Measurements from ENCODE around the gene C9orf78. TPM values are rescaled to one million over a fixed set of nuclear protein-coding genes. Genes with fewer than 3 reads are reported as not detected.

The C9orf78 gene
- total RNA-seq, 6 donors from 2014 or later: 17.8 to 66.6 (median 36.5) TPM

- 85 to 90% methylated on average over 11 of the region's 11 CpGs for WGBS, 2 donors
- Histone ChIP-seq H3K4me1 (no peaks in the 10 kb centered on the region), H3K27me3 (no peaks in the 10 kb centered on the region), H3K27ac (no peak overlapping the region), H3K4me3 (no peak overlapping the region), H3K36me3 (peaks cover 11 to 80% (median 44%) of the 10 kb centered on the region in 4 donors), H3K9me3 (no peaks in the 10 kb centered on the region)
- DNase-seq (no peak), ATAC-seq (ENCODE audit: low FRiP score in 2 of 2) (peak in 1 of 2 donors; percentile 39)
- TF ChIP-seq, protein P1, sequence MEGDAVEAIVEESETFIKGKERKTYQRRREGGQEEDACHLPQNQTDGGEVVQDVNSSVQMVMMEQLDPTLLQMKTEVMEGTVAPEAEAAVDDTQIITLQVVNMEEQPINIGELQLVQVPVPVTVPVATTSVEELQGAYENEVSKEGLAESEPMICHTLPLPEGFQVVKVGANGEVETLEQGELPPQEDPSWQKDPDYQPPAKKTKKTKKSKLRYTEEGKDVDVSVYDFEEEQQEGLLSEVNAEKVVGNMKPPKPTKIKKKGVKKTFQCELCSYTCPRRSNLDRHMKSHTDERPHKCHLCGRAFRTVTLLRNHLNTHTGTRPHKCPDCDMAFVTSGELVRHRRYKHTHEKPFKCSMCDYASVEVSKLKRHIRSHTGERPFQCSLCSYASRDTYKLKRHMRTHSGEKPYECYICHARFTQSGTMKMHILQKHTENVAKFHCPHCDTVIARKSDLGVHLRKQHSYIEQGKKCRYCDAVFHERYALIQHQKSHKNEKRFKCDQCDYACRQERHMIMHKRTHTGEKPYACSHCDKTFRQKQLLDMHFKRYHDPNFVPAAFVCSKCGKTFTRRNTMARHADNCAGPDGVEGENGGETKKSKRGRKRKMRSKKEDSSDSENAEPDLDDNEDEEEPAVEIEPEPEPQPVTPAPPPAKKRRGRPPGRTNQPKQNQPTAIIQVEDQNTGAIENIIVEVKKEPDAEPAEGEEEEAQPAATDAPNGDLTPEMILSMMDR (IDR thresholded peaks at IDR 0.05): no peak
Observed at GRCh38 chr9:129858167-129858962, 23.3 kb upstream of the C9orf78 start.

DNA sequence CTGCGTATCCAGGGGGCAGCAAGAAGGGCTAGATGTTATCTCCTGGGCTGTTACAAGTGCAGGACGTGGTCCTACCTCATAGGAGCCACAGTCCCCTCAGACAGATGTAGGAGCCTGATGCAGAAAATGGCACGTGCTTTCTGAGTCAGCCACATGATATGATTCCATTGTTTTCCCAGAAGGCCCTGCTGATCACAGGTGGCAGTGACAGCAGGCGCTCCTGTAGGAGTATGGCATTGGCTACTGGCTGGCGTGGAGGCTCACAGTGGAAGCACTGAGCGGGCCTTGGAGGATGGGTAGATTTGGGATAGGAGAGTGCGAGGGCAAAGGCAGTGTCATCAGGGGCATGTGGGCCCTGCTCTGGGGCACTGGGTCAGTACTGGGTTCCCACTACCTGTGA, 22.1 kb upstream of the C9orf78 start:
- Histone ChIP-seq H3K4me3 (no peak overlapping the region), H3K27ac (no peak overlapping the region), H3K4me1 (no peaks in the 10 kb centered on the region), H3K9me3 (no peaks in the 10 kb centered on the region), H3K27me3 (no peaks in the 10 kb centered on the region), H3K36me3 (peaks cover 18 to 81% (median 51%) of the 10 kb centered on the region in 4 donors)
- ATAC-seq (ENCODE audit: low FRiP score in 2 of 2) (no peak), DNase-seq (no peak)
- TF ChIP-seq, protein P1 (IDR thresholded peaks at IDR 0.05): no peak
- TF ChIP-seq POLR2A (IDR thresholded peaks at IDR 0.05): no peak
- no peak for TF ChIP-seq POLR2AphosphoS5 (IDR thresholded peaks at IDR 0.05)
- no peak for TF ChIP-seq EP300 (IDR thresholded peaks at IDR 0.05)
- WGBS, 2 donors: 87 to 95% methylated on average over 7 of the region's 7 CpGs

DNA sequence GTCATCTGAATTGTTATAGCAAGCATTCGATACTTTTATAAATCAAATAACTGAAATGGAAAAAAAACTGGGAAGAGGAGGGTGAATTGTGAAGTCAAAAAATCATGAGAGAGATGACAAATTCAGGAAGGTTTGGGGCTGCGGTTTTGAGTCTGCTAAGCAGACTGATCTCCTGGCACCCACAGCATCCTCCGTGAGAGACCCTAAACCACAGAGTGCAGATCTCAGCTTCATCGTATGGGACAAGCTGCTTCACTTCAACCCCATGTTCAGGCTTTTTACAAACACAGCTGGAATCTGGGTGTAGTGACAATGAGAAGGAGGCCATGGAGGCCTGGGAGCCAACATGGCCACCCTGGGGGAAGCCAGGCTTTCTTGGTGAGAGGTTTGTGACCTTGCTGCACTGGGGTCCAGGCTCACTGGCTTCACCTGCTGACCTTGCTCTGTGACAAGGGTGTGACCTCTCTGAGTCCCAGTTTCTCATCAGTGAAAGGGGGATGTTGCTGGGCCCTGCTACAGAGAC, 19.6 kb upstream of the C9orf78 start:
- TF ChIP-seq POLR2AphosphoS5 (IDR thresholded peaks at IDR 0.05): no peak
- TF ChIP-seq POLR2A (IDR thresholded peaks at IDR 0.05): no peak
- no peak for TF ChIP-seq EP300 (IDR thresholded peaks at IDR 0.05)
- TF ChIP-seq, protein P1 (IDR thresholded peaks at IDR 0.05): no peak
- no peaks in the 10 kb centered on the region for H3K27me3 ChIP-seq
- no peaks in the 10 kb centered on the region for H3K4me1 ChIP-seq
- peaks cover 14 to 87% (median 50%) of the 10 kb centered on the region in 4 donors for H3K36me3 ChIP-seq
- ATAC-seq (ENCODE audit: low FRiP score in 2 of 2) (no peak), DNase-seq (no peak)
- H3K4me3 ChIP-seq: no peak overlapping the region
- no peak overlapping the region for H3K27ac ChIP-seq
- 89 to 95% methylated on average over 4 of the region's 4 CpGs for WGBS, 2 donors
- H3K9me3 ChIP-seq: no peaks in the 10 kb centered on the region

DNA sequence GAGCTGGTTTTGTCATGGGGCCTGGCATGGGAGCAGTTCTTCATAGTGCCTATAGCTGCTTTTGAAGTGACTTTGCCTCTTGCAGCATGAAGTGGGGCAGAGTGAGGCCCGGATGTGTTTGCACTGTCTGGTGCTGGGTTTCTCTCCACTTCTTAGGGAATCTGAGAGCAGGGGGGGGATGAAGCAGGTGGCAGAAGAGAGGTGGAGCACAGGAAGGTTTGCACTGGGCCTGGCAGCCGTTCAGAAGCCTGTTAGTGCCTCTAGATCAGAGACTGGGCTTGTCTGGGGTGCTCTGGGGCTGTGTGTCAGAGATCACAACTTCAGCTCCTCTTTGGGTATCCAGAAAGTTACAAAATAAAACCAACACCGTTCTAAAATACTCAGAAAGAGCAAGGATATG, 18.5 kb upstream of the C9orf78 start:
- no peak for DNase-seq
- no peak for ATAC-seq (ENCODE audit: low FRiP score in 2 of 2)
- Histone ChIP-seq H3K4me3 (no peak overlapping the region), H3K9me3 (no peaks in the 10 kb centered on the region), H3K4me1 (no peaks in the 10 kb centered on the region), H3K27me3 (no peaks in the 10 kb centered on the region), H3K36me3 (peaks cover 14 to 84% (median 47%) of the 10 kb centered on the region in 4 donors), H3K27ac (no peak overlapping the region)
- no peak for TF ChIP-seq POLR2A (IDR thresholded peaks at IDR 0.05)
- no peak for TF ChIP-seq EP300 (IDR thresholded peaks at IDR 0.05)
- no peak for TF ChIP-seq POLR2AphosphoS5 (IDR thresholded peaks at IDR 0.05)
- TF ChIP-seq, protein P1 (IDR thresholded peaks at IDR 0.05): no peak
- WGBS, 2 donors: 61 to 63% methylated on average over 3 of the region's 3 CpGs

Measured in upper lobe of left lung (tissue), 6 donors.